IMR-90 (cell line): ENCODE data around the gene INHA. TPM values are rescaled to one million over a fixed set of nuclear protein-coding genes. Genes with fewer than 3 reads are reported as not detected.

Source experiments
- ATAC-seq: fragments of 200-7000 bp; cut with Tn5 transposase; 2 replicates; pipeline ENCODE4 v1.9.1; 2020; ENCODE audit warnings: low read depth, mild to moderate bottlenecking, moderate library complexity
- BruUV-seq: library from RNA; stranded (reverse); fragments of 400-500 nt; replicated peaks from 2 replicates; lab custom pipeline; 2021; lab: Mats Ljungman, UMichigan
- CTCF ChIA-PET: fragments of 300-600 bp; formaldehyde crosslinking; extraction: SDS; loops from one replicate; lab custom pipeline; 2021; ENCODE audit warnings: antibody characterized with exemption; lab: Yijun Ruan, JAX
- POLR2A ChIA-PET: fragments of 300-600 bp; sonication (Branson Sonifier 250); formaldehyde crosslinking; loops from one replicate; lab custom pipeline; 2022; ENCODE audit warnings: antibody characterized with exemption; ENCODE audit not compliant: unreplicated experiment; lab: Charles Lee
- DNase-seq: peaks from one replicate; pipeline ENCODE4 v3.0.0; 2013
- H2AFZ ChIP-seq: replicated peaks from 2 replicates; pipeline ENCODE3; 2013; ENCODE audit warnings: low read length, mild to moderate bottlenecking; ENCODE audit not compliant: poor library complexity
- H2AK5ac ChIP-seq: 2 replicates; pipeline ENCODE4 v1.6.1; 2013; ENCODE audit warnings: low read depth, low read length, inconsistent platforms
- H2AK9ac ChIP-seq: replicated peaks from 2 replicates; pipeline ENCODE3; 2013; ENCODE audit warnings: mild to moderate bottlenecking, low read depth, low read length, moderate library complexity; ENCODE audit not compliant: poor library complexity
- H2BK120ac ChIP-seq: 2 replicates; pipeline ENCODE4 v1.6.1; 2013; ENCODE audit warnings: low read depth, low read length, inconsistent platforms
- H2BK15ac ChIP-seq: 3 replicates; pipeline ENCODE4 v1.6.1; 2013; ENCODE audit warnings: low read depth, low read length, inconsistent platforms
- H2BK20ac ChIP-seq: 2 replicates; pipeline ENCODE4 v1.6.1; 2013; ENCODE audit warnings: low read depth, mild to moderate bottlenecking, inconsistent platforms, low read length, moderate library complexity
- H2BK5ac ChIP-seq: 2 replicates; pipeline ENCODE4 v1.6.1; 2013; ENCODE audit warnings: mild to moderate bottlenecking, low read depth, low read length, inconsistent platforms; ENCODE audit not compliant: poor library complexity, severe bottlenecking
- H3K14ac ChIP-seq: replicated peaks from 2 replicates; pipeline ENCODE4 v1.6.1; 2013; ENCODE audit warnings: low read depth, low read length, inconsistent platforms
- H3K18ac ChIP-seq: 2 replicates; pipeline ENCODE4 v1.6.1; 2013; ENCODE audit warnings: low read depth, low read length, control low read depth
- H3K23ac ChIP-seq: 2 replicates; pipeline ENCODE4 v1.6.1; 2013; ENCODE audit warnings: low read depth, low read length, inconsistent platforms
- H3K27ac ChIP-seq: 2 replicates; pipeline ENCODE4 v1.5.1; 2013; ENCODE audit warnings: mild to moderate bottlenecking, control low read depth, low read length; ENCODE audit not compliant: insufficient read depth
- H3K27me3 ChIP-seq: 2 replicates; pipeline ENCODE4 v1.6.1; 2013; ENCODE audit warnings: low read length; ENCODE audit not compliant: control insufficient read depth, insufficient read depth
- H3K36me3 ChIP-seq: 2 replicates; pipeline ENCODE4 v1.6.1; 2013; ENCODE audit warnings: low read length, mixed read lengths; ENCODE audit not compliant: control insufficient read depth, insufficient read depth
- H3K4ac ChIP-seq: 2 replicates; pipeline ENCODE4 v1.6.1; 2013; ENCODE audit warnings: low read depth, low read length, inconsistent platforms
- H3K4me1 ChIP-seq: 2 replicates; pipeline ENCODE4 v1.6.1; 2013; ENCODE audit warnings: low read length, mixed read lengths; ENCODE audit not compliant: control insufficient read depth, insufficient read depth
- H3K4me2 ChIP-seq: 2 replicates; pipeline ENCODE4 v1.6.1; 2013; ENCODE audit warnings: low read depth, mild to moderate bottlenecking, control low read depth, low read length, moderate library complexity
- H3K4me3 ChIP-seq: 2 replicates; pipeline ENCODE4 v1.5.1; 2013; ENCODE audit warnings: low read depth, mild to moderate bottlenecking, control low read depth, low read length, moderate library complexity; ENCODE audit not compliant: insufficient read depth
- H3K56ac ChIP-seq: 2 replicates; pipeline ENCODE4 v1.6.1; 2013; ENCODE audit warnings: low read length, inconsistent platforms; ENCODE audit not compliant: insufficient read depth; ENCODE audit errors: extremely low read depth
- H3K79me1 ChIP-seq, 2 experiments: 2 replicates each; pipeline ENCODE4 v1.6.1; 2013; ENCODE audit warnings: low read length in 2 of 2, inconsistent platforms in 1 of 2, low read depth in 1 of 2
- H3K9ac ChIP-seq: 2 replicates; pipeline ENCODE4 v1.6.1; 2013; ENCODE audit warnings: low read depth, low read length, control low read depth
- H3K9me1 ChIP-seq: 2 replicates; pipeline ENCODE4 v1.6.1; 2013; ENCODE audit warnings: low read length, inconsistent platforms; ENCODE audit not compliant: insufficient read depth
- H3K9me3 ChIP-seq: 2 replicates; pipeline ENCODE4 v1.6.1; 2013; ENCODE audit warnings: low read length; ENCODE audit not compliant: control insufficient read depth, insufficient read depth
- H4K20me1 ChIP-seq: 2 replicates; pipeline ENCODE4 v1.6.1; 2013; ENCODE audit warnings: low read length, inconsistent platforms; ENCODE audit not compliant: insufficient read depth
- H4K5ac ChIP-seq: 2 replicates; pipeline ENCODE4 v1.6.1; 2013; ENCODE audit warnings: mild to moderate bottlenecking, low read depth, low read length, control low read depth
- H4K8ac ChIP-seq, 2 experiments: 2 replicates each; pipeline ENCODE4 v1.6.1; 2013; ENCODE audit warnings: low read depth in 2 of 2, low read length in 2 of 2, control low read depth in 1 of 2, inconsistent platforms in 1 of 2
- H4K91ac ChIP-seq: 2 replicates; pipeline ENCODE4 v1.6.1; 2013; ENCODE audit warnings: low read depth, low read length, inconsistent platforms; ENCODE audit not compliant: insufficient read depth
- CEBPB ChIP-seq: IDR thresholded peaks from 2 replicates; pipeline ENCODE4 v1.6.1; 2012; ENCODE audit warnings: low read depth, low read length, improper control_type of control experiment
- CTCF ChIP-seq: conservative IDR thresholded peaks from 2 replicates; pipeline ENCODE4 v1.5.1; 2012; ENCODE audit warnings: mild to moderate bottlenecking, low read depth, low read length, improper control_type of control experiment
- ELK1 ChIP-seq: fragments of 150-350 bp; IDR thresholded peaks from 2 replicates; pipeline ENCODE4 v1.6.1; 2016; ENCODE audit warnings: low read depth, mild to moderate bottlenecking, low read length, moderate library complexity, borderline replicate concordance
- MXI1 ChIP-seq: IDR thresholded peaks from 2 replicates; pipeline ENCODE4 v1.6.1; 2012; ENCODE audit warnings: low read depth, mild to moderate bottlenecking, low read length, moderate library complexity, borderline replicate concordance
- POLR2A ChIP-seq: IDR thresholded peaks from 2 replicates; pipeline ENCODE4 v1.6.1; 2012; ENCODE audit warnings: mild to moderate bottlenecking, low read depth, low read length
- RAD21 ChIP-seq: IDR thresholded peaks from 2 replicates; pipeline ENCODE4 v1.6.1; 2012; ENCODE audit warnings: low read length, improper control_type of control experiment
- RCOR1 ChIP-seq: IDR thresholded peaks from 2 replicates; pipeline ENCODE4 v1.6.1; 2012; ENCODE audit warnings: mild to moderate bottlenecking, low read length, improper control_type of control experiment; ENCODE audit not compliant: insufficient replicate concordance
- WGBS, 2 experiments: methylation state at CpG; one replicate each; pipeline versions ENCODE4 v1.1.5 to v1.1.7; 2013; ENCODE audit warnings: missing lambda C conversion rate in 2 of 2; ENCODE audit not compliant: insufficient read length in 1 of 2; ENCODE audit errors: extremely low coverage in 2 of 2; 5-methylcytosine and 5-hydroxymethylcytosine counted together
- dilution Hi-C: fragments of 300-500 bp; cut with HindIII; formaldehyde crosslinking; loops from one replicate; pipeline ENCODE4 v1.14.3; 2018; ENCODE audit warnings: low sequenced_read_pairs; ENCODE audit not compliant: unreplicated experiment
- in situ Hi-C: fragments of 300-500 bp; cut with MboI; formaldehyde crosslinking; loops from 3 replicates; pipeline ENCODE4 v1.14.3; 2019; ENCODE audit warnings: low sequenced_read_pairs, inconsistent platforms, mixed read lengths
- intact Hi-C: fragments of 100-400 bp; cut with micrococcal nuclease; formaldehyde crosslinking; loops from 2 replicates; pipeline ENCODE4 v1.10.0; 2022
- polyA plus RNA-seq, 3 experiments: library from polyadenylated mRNA; depleted of rRNA; stranded (reverse); fragments of >200 nt; gene quantifications; 2 replicates each; pipeline ENCODE4 v1.2.3, GENCODE V29; 2012; ENCODE audit warnings: low replicate concordance in 1 of 3
- total RNA-seq: library from RNA; depleted of rRNA; stranded (reverse); fragments of >200 nt; gene quantifications from 2 replicates; pipeline ENCODE4 v1.2.3, GENCODE V29; 2012

Gene INHA
- total and polyA plus RNA-seq, 2 of the 4 experiments (the other 2 are of a cell fraction) = 0.96 TPM; not detected in 1

- dilution Hi-C loops = no loop called here
- WGBS, 2 experiments = no CpG with 5 or more reads among the region's 6 CpGs
- no peak overlapping the region for H3K27ac ChIP-seq
Measured at GRCh38 chr2:219605607-219605954, 33.5 kb downstream of the INHA start.

More at GRCh38 chr2:219605607-219605954, 33.5 kb downstream of the INHA start:
- Histone ChIP-seq H3K9me3 (no peaks in the 10 kb centered on the region), H3K9ac (no peak overlapping the region), H2BK120ac (no peak overlapping the region), H3K56ac (no peak overlapping the region), H2BK15ac (no peak overlapping the region), H3K18ac (no peak overlapping the region), H2BK20ac (no peak overlapping the region), H3K27me3 (no peaks in the 10 kb centered on the region), H3K4ac (no peak overlapping the region), H2AK5ac (no peak overlapping the region), H3K4me2 (no peak overlapping the region), H3K9me1 (no peaks in the 10 kb centered on the region), H2AFZ (no peak overlapping the region), H3K4me1 (no peaks in the 10 kb centered on the region), H4K20me1 (no peaks in the 10 kb centered on the region), H2AK9ac (peak overlapping the region; percentile 13), H4K8ac (no peak overlapping the region), H4K91ac (no peak overlapping the region), H3K79me1 (no peaks in the 10 kb centered on the region; a peak in 1 of 4 replicates), H4K5ac (no peak overlapping the region), H3K14ac (no peak overlapping the region), H3K23ac (no peak overlapping the region), H3K4me3 (no peak overlapping the region), H2BK5ac (no peak overlapping the region), H3K36me3 (peaks cover 51% of the 10 kb centered on the region)
- BruUV-seq = no TSS peak
- no peak for ATAC-seq
- in situ Hi-C loops (no loop called here), intact Hi-C loops (no loop called here)
- POLR2A ChIA-PET = no interaction called here
- no peak for TF ChIP-seq CTCF
- TF ChIP-seq MXI1 = no peak
- no peak for TF ChIP-seq POLR2A
- no peak for TF ChIP-seq CEBPB
- TF ChIP-seq ELK1 = no peak
- TF ChIP-seq RCOR1 = no peak
- TF ChIP-seq RAD21 = no peak
- DNase-seq = no peak
- CTCF ChIA-PET = no interaction called here
